H9 (cell line): Measurements from ENCODE around the gene VGF. TPM values are rescaled to one million over a fixed set of nuclear protein-coding genes. Genes with fewer than 3 reads are reported as not detected.

ENCODE experiments used
- DNase-seq: peaks from one replicate; pipeline ENCODE4 v3.0.0-alpha.2; 2017
- H2AFZ ChIP-seq: one replicate; pipeline ENCODE4 v1.6.1; 2013; ENCODE audit warnings: mild to moderate bottlenecking, low read length, control low read depth, moderate library complexity
- H2AK5ac ChIP-seq: 2 replicates; pipeline ENCODE4 v1.6.1; 2013; ENCODE audit warnings: low read length, control low read depth, mixed read lengths; ENCODE audit not compliant: insufficient read length
- H2BK120ac ChIP-seq: one replicate; pipeline ENCODE4 v1.6.1; 2013; ENCODE audit warnings: low read depth, mild to moderate bottlenecking, low read length, control low read depth, inconsistent platforms; ENCODE audit not compliant: poor library complexity, severe bottlenecking
- H2BK12ac ChIP-seq: 2 replicates; pipeline ENCODE4 v1.6.1; 2013; ENCODE audit warnings: low read length, control low read depth, mixed read lengths, low read depth; ENCODE audit not compliant: insufficient read length
- H2BK15ac ChIP-seq: 2 replicates; pipeline ENCODE4 v1.6.1; 2013; ENCODE audit warnings: low read depth, low read length, control low read depth
- H2BK20ac ChIP-seq: one replicate; pipeline ENCODE4 v1.6.1; 2013; ENCODE audit warnings: low read depth, mild to moderate bottlenecking, low read length, control low read depth, inconsistent platforms; ENCODE audit not compliant: poor library complexity, severe bottlenecking
- H2BK5ac ChIP-seq: 2 replicates; pipeline ENCODE4 v1.6.1; 2013; ENCODE audit warnings: low read length, control low read depth, mixed read lengths; ENCODE audit not compliant: insufficient read length
- H3K14ac ChIP-seq: 2 replicates; pipeline ENCODE4 v1.6.1; 2013; ENCODE audit warnings: low read length, control low read depth; ENCODE audit not compliant: insufficient read depth
- H3K18ac ChIP-seq: 2 replicates; pipeline ENCODE4 v1.6.1; 2013; ENCODE audit warnings: low read depth, mild to moderate bottlenecking, mixed read lengths, low read length, control low read depth; ENCODE audit not compliant: insufficient read length
- H3K23ac ChIP-seq: 2 replicates; pipeline ENCODE4 v1.6.1; 2013; ENCODE audit warnings: low read length, control low read depth, mixed read lengths, low read depth; ENCODE audit not compliant: insufficient read length
- H3K23me2 ChIP-seq: 2 replicates; pipeline ENCODE4 v1.6.1; 2013; ENCODE audit warnings: low read depth, mild to moderate bottlenecking, mixed read lengths, low read length, control low read depth; ENCODE audit not compliant: insufficient read length, poor library complexity, severe bottlenecking
- H3K27ac ChIP-seq: 2 replicates; pipeline ENCODE4 v1.5.1; 2013; ENCODE audit warnings: low read length, control low read depth, mixed read lengths, low read depth; ENCODE audit not compliant: insufficient read length
- H3K27me3 ChIP-seq: 2 replicates; pipeline ENCODE4 v1.6.1; 2013; ENCODE audit warnings: low read length, control low read depth, inconsistent platforms; ENCODE audit not compliant: insufficient read depth
- H3K4ac ChIP-seq: 2 replicates; pipeline ENCODE4 v1.6.1; 2013; ENCODE audit warnings: low read depth, mild to moderate bottlenecking, control low read depth, inconsistent platforms, low read length, moderate library complexity
- H3K4me1 ChIP-seq: 2 replicates; pipeline ENCODE4 v1.6.1; 2013; ENCODE audit warnings: low read length, control low read depth, inconsistent platforms; ENCODE audit not compliant: insufficient read depth
- H3K4me2 ChIP-seq: 2 replicates; pipeline ENCODE4 v1.6.1; 2013; ENCODE audit warnings: low read length, control low read depth, mixed read lengths; ENCODE audit not compliant: insufficient read length, insufficient read depth
- H3K56ac ChIP-seq: 2 replicates; pipeline ENCODE4 v1.6.1; 2013; ENCODE audit warnings: low read depth, mild to moderate bottlenecking, mixed read lengths, low read length, control low read depth; ENCODE audit not compliant: insufficient read length
- H3K79me1 ChIP-seq: 2 replicates; pipeline ENCODE4 v1.6.1; 2013; ENCODE audit warnings: low read depth, mild to moderate bottlenecking, moderate library complexity, low read length, control low read depth, inconsistent platforms; ENCODE audit not compliant: insufficient read depth, poor library complexity, severe bottlenecking
- H3K79me2 ChIP-seq: 2 replicates; pipeline ENCODE4 v1.6.1; 2013; ENCODE audit warnings: low read length, control low read depth, inconsistent platforms; ENCODE audit not compliant: insufficient read depth
- H3K9ac ChIP-seq: 2 replicates; pipeline ENCODE4 v1.6.1; 2013; ENCODE audit warnings: low read length, control low read depth, mixed read lengths; ENCODE audit not compliant: insufficient read length; ENCODE audit errors: extremely low read depth
- H3K9me3 ChIP-seq: one replicate; pipeline ENCODE4 v1.6.1; 2013; ENCODE audit warnings: low read depth, low read length, inconsistent platforms; ENCODE audit not compliant: control insufficient read depth
- H3T11ph ChIP-seq: one replicate; pipeline ENCODE4 v1.6.1; 2013; ENCODE audit warnings: mild to moderate bottlenecking, low read length, control low read depth, inconsistent platforms
- H4K20me1 ChIP-seq: one replicate; pipeline ENCODE4 v1.6.1; 2013; ENCODE audit not compliant: control insufficient read depth, insufficient read length, insufficient read depth
- H4K5ac ChIP-seq: 2 replicates; pipeline ENCODE4 v1.6.1; 2013; ENCODE audit warnings: low read depth, mild to moderate bottlenecking, mixed read lengths, low read length, control low read depth; ENCODE audit not compliant: insufficient read length
- H4K8ac ChIP-seq: replicated peaks from 2 replicates; pipeline ENCODE4 v1.6.1; 2013; ENCODE audit warnings: low read length, control low read depth, mixed read lengths, low read depth; ENCODE audit not compliant: insufficient read length
- H4K91ac ChIP-seq: 2 replicates; pipeline ENCODE4 v1.6.1; 2013; ENCODE audit warnings: low read depth, mild to moderate bottlenecking, moderate library complexity, mixed read lengths, low read length, control low read depth; ENCODE audit not compliant: insufficient read length
- H3K27ac Mint-ChIP-seq, 3 experiments: 2 replicates in 2 of 3; 3 replicates in 1 of 3; pipeline ENCODE4 v1.8.0; 2020 to 2021; ENCODE audit warnings: mixed read lengths in 3 of 3, mild to moderate bottlenecking in 1 of 3, moderate library complexity in 1 of 3
- H3K27me3 Mint-ChIP-seq: 2 replicates; pipeline ENCODE4 v1.8.0; 2021; ENCODE audit warnings: low read depth, mild to moderate bottlenecking, moderate library complexity, mixed read lengths
- H3K36me3 Mint-ChIP-seq, 3 experiments: 2 replicates in 2 of 3; 3 replicates in 1 of 3; pipeline ENCODE4 v1.8.0; 2020 to 2021; ENCODE audit warnings: low read depth in 3 of 3, mixed read lengths in 3 of 3; ENCODE audit not compliant: insufficient read depth in 1 of 3
- H3K4me1 Mint-ChIP-seq, 2 experiments: 2 replicates each; pipeline ENCODE4 v1.8.0; 2020; ENCODE audit warnings: mixed read lengths in 2 of 2
- H3K4me3 Mint-ChIP-seq, 2 experiments: 2 replicates in 1 of 2; 3 replicates in 1 of 2; pipeline ENCODE4 v1.8.0; 2020 to 2021; ENCODE audit warnings: mild to moderate bottlenecking in 2 of 2, mixed read lengths in 2 of 2, moderate library complexity in 1 of 2
- H3K9me3 Mint-ChIP-seq, 2 experiments: 2 replicates in 1 of 2; 3 replicates in 1 of 2; pipeline ENCODE4 v1.8.0; 2020; ENCODE audit warnings: mild to moderate bottlenecking in 2 of 2, mixed read lengths in 2 of 2, moderate library complexity in 1 of 2
- WGBS: extraction: QIAGEN DNeasy Blood & Tissue Kit; methylation state at CpG from one replicate; pipeline ENCODE4 v1.1.7; 2013; ENCODE audit warnings: missing lambda C conversion rate, low lambda C conversion rate, mixed read lengths; ENCODE audit not compliant: insufficient read length; ENCODE audit errors: extremely low coverage; 5-methylcytosine and 5-hydroxymethylcytosine counted together
- total RNA-seq: library from RNA; stranded (reverse); gene quantifications from 2 replicates; pipeline ENCODE4 v1.2.1, GENCODE V29; 2021
- TF ChIP-seq, protein P1 (sequence below): fragments of 200-600 bp; sonication (generic); conservative IDR thresholded peaks from 3 replicates; pipeline ENCODE4 v1.8.0; 2021; ENCODE audit warnings: antibody characterized with exemption, mild to moderate bottlenecking

VGF gene
- total RNA-seq, 1 experiment from 2014 or later, result 37.1 TPM

- no peaks in the 10 kb centered on the region for H4K20me1 ChIP-seq
- no peaks in the 10 kb centered on the region; a peak in 1 of 5 replicates for H3K9me3 Mint-ChIP-seq
These were observed 25.1 kb downstream of the VGF start for GRCh38 chr7:101140339-101140699.

More at GRCh38 chr7:101140339-101140699, 25.1 kb downstream of the VGF start:
- Histone ChIP-seq H3K4me2 (peak overlapping the region; percentile 30), H3K4ac (no peak overlapping the region), H3K79me1 (no peaks in the 10 kb centered on the region), H2BK5ac (no peak overlapping the region), H3K56ac (no peak overlapping the region), H4K5ac (no peak overlapping the region), H3K4me1 (no peaks in the 10 kb centered on the region; the same call in 1 of the 2 replicates), H2BK120ac (no peak overlapping the region), H3K79me2 (no peaks in the 10 kb centered on the region), H2BK15ac (no peak overlapping the region), H4K8ac (no peak overlapping the region), H4K91ac (no peak overlapping the region), H3T11ph (no peak overlapping the region), H2BK12ac (no peak overlapping the region), H3K9ac (no peak overlapping the region), H2AFZ (no peak overlapping the region), H3K18ac (no peak overlapping the region), H3K14ac (no peak overlapping the region), H2BK20ac (no peak overlapping the region), H3K27me3 (no peaks in the 10 kb centered on the region), H3K23ac (no peak overlapping the region), H3K27ac (no peak overlapping the region), H2AK5ac (no peak overlapping the region), H3K23me2 (peaks cover 3% of the 10 kb centered on the region), H3K9me3 (no peaks in the 10 kb centered on the region)
- TF ChIP-seq, protein P1, sequence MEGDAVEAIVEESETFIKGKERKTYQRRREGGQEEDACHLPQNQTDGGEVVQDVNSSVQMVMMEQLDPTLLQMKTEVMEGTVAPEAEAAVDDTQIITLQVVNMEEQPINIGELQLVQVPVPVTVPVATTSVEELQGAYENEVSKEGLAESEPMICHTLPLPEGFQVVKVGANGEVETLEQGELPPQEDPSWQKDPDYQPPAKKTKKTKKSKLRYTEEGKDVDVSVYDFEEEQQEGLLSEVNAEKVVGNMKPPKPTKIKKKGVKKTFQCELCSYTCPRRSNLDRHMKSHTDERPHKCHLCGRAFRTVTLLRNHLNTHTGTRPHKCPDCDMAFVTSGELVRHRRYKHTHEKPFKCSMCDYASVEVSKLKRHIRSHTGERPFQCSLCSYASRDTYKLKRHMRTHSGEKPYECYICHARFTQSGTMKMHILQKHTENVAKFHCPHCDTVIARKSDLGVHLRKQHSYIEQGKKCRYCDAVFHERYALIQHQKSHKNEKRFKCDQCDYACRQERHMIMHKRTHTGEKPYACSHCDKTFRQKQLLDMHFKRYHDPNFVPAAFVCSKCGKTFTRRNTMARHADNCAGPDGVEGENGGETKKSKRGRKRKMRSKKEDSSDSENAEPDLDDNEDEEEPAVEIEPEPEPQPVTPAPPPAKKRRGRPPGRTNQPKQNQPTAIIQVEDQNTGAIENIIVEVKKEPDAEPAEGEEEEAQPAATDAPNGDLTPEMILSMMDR, result no peak
- Mint-ChIP-seq H3K4me1 (peaks cover 21 to 24% of the 10 kb centered on the region in 2 experiments), H3K36me3 (peaks cover 0 to 12% (median 0%) of the 10 kb centered on the region in 3 experiments; a peak in 2 of 7 replicates), H3K27me3 (no peaks in the 10 kb centered on the region), H3K27ac (peak overlapping the region in 1 of 3 experiments; percentile 67; a peak in 1 of 7 replicates), H3K4me3 (no peak overlapping the region; a peak in 1 of 5 replicates)
- no peak for DNase-seq
- WGBS, result no CpG with 5 or more reads among the region's 3 CpGs
